22Rv1 (cell line): ENCODE data around the gene NTRK3.

ENCODE experiments used
- H3K27ac ChIP-seq: fragments of 450-650 bp; 2 replicates; pipeline ENCODE4 v1.5.1; 2017
- ZFX ChIP-seq: fragments of 450-650 bp; IDR thresholded peaks from 2 replicates; pipeline ENCODE4 v1.6.1; 2017; ENCODE audit warnings: antibody characterized with exemption, borderline replicate concordance
- TF ChIP-seq, protein P1 (sequence below): fragments of 450-650 bp; IDR thresholded peaks from 2 replicates; pipeline ENCODE4 v1.5.1; 2017; ENCODE audit warnings: mild to moderate bottlenecking

The NTRK3 gene

DNA sequence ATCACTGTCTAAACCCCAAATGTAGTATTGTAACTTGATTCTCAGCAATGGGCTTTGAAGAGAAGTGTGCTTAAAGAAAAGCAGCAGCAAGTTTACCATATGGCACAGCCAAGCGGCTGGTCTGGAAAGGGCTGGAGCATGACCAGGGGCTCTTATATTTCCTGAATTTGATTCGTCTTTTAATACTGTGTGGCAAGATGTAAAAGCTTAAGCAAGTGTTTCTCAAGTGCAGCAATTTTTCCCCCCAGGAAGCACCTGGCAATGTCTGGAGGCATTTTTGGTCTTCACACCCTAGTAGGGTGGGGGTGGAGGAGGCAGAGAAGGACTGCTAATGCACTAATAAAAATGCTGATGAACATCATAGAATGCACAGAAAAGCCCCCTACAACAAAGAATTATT lies 397.9 kb downstream of the NTRK3 start:
- H3K27ac ChIP-seq, result no peak overlapping the region
- TF ChIP-seq, protein P1, sequence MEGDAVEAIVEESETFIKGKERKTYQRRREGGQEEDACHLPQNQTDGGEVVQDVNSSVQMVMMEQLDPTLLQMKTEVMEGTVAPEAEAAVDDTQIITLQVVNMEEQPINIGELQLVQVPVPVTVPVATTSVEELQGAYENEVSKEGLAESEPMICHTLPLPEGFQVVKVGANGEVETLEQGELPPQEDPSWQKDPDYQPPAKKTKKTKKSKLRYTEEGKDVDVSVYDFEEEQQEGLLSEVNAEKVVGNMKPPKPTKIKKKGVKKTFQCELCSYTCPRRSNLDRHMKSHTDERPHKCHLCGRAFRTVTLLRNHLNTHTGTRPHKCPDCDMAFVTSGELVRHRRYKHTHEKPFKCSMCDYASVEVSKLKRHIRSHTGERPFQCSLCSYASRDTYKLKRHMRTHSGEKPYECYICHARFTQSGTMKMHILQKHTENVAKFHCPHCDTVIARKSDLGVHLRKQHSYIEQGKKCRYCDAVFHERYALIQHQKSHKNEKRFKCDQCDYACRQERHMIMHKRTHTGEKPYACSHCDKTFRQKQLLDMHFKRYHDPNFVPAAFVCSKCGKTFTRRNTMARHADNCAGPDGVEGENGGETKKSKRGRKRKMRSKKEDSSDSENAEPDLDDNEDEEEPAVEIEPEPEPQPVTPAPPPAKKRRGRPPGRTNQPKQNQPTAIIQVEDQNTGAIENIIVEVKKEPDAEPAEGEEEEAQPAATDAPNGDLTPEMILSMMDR, result no peak
- no peak for TF ChIP-seq ZFX

DNA sequence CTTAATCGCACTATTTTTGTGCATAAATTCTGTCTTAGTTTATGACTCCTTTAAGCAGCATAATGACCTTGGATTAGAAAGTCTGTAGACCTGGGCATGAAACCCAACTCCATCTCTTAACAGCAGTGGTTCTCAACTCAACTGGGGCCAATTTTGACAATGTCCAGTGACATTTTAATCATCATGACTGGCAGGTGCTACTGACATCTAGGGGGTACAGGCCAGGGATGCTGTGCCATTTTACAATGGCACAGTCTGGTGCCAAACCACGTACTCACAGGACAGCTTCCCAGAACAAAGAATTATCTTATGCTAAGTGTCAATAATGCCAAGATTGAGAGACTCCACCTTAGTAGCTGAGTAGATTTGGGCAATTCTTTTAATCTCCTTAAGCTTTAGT lies 405.0 kb downstream of the NTRK3 start:
- no peak overlapping the region for H3K27ac ChIP-seq
- TF ChIP-seq, protein P1, result no peak
- TF ChIP-seq ZFX, result no peak

DNA sequence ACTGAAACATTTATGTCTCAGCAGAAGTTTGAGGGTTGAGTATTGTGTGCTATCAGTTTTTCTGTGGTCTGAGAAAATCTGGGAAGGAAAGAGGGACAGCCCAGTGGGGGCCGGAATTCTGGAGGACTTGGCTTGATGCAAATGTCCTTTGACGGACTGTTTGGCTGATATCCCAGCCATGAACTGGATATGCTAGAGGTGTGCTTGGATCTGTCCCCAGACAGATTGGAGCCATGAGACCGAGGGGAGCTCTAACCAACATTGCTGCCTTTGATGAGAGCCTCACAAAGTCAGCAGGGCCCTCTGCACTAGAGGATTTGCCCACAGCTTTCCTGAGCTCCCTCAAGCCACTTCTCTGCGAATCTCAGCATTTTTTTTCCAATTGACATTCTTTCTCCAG lies 405.6 kb downstream of the NTRK3 start:
- TF ChIP-seq ZFX, result no peak
- TF ChIP-seq, protein P1, result no peak
- H3K27ac ChIP-seq, result no peak overlapping the region

DNA sequence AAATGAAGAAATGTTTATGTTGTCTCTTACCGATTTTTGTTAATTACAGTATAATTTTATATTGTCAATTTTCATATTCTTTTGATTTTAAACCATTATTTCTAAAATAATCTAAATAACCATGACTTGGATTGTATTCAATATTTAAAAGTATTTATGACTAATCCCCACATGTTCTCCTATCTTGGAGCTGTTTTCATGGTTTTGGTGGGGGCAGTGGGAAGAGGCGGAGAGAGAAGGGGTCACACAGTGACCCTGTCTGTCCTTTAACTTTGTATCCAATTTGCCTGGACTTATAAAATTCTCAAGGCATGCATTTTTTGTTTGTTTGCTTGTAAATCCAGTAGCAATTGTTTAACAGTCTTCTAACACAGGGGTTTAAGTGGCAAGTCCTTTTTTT lies 407.4 kb downstream of the NTRK3 start:
- TF ChIP-seq, protein P1, result no peak
- no peak for TF ChIP-seq ZFX
- H3K27ac ChIP-seq, result no peak overlapping the region

DNA sequence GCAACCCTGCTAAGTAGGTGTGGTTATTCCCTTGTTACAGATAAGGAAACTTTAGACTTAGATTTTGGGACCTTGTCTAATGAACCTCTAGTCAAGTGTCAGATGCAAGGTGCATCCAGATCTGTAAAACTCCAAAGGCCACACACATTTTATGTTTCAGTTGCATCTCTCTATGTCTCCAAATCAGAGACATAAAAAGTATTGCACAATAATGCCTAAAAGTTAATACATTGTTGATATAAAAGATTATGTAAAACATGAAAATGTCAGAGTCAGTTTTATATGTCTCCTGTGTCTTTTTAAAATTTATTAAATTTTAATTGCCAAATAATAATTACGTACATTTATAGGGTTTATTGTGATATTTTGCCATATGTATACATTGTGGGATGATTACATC lies 408.5 kb downstream of the NTRK3 start:
- H3K27ac ChIP-seq, result no peak overlapping the region
- no peak for TF ChIP-seq ZFX
- TF ChIP-seq, protein P1, result no peak

DNA sequence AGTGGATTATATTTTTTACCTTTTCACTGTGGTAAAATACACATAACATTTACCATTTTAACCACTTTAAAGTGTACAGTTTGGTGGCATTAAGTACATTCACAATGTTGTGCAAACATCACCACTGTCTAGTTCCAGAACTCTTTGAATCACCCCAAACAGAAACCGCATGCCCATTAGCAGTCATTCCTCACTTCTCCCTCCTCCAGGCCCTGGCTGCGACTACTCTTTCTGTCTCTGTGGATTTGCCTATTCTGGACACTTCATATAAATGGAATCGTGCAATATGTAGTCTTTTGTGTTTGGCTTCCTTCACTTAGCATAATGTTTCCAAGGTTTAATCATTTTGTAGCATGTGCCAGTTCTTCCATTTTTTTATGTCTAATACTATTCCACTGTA lies 409.8 kb downstream of the NTRK3 start:
- TF ChIP-seq, protein P1, result no peak
- TF ChIP-seq ZFX, result no peak

DNA sequence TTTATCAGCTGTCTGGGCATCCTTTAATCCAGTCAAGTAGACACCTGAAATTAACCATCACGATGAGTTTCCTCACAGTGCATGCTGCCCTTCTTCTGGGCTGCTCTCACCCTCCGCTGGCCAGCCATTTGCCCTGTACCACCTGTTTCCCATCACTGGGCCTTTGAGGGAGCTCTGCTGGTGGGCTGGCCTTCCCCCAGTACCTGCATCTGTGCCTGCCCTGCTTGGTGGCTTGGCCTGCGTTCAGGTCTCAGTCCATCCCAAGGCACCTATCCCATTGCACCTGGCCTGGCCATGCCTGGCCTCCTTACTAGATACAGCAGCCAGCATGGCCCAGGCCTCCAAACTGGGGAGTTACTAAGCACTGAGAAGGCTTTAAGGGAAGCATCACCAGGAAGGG lies 413.2 kb downstream of the NTRK3 start:
- no peak for TF ChIP-seq ZFX
- TF ChIP-seq, protein P1, result no peak
- no peak overlapping the region for H3K27ac ChIP-seq

More for the DNA sequence above, 409.8 kb downstream of the NTRK3 start:
- H3K27ac ChIP-seq, result no peak overlapping the region
